GM23248 (cell line): ENCODE data around the gene ACSS2. TPM values are rescaled to one million over a fixed set of nuclear protein-coding genes. Genes with fewer than 3 reads are reported as not detected.

Experiments used
- DNase-seq: peaks from one replicate; pipeline ENCODE4 v3.0.0-alpha.2; 2015
- H2AFZ ChIP-seq: fragments of 200-600 bp; sonication (generic); 2 replicates; pipeline ENCODE4 v1.6.1; 2016; ENCODE audit warnings: antibody characterized with exemption
- H3F3A ChIP-seq: fragments of 200-600 bp; sonication (generic); 2 replicates; pipeline ENCODE4 v1.6.1; 2016; ENCODE audit warnings: mild to moderate bottlenecking, antibody characterized with exemption, mixed run types; ENCODE audit not compliant: insufficient read depth
- H3K27ac ChIP-seq: fragments of 200-600 bp; sonication (generic); 2 replicates; pipeline ENCODE4 v1.5.1; 2016; ENCODE audit warnings: mild to moderate bottlenecking
- H3K27me3 ChIP-seq: fragments of 200-600 bp; sonication (generic); replicated peaks from 2 replicates; pipeline ENCODE4 v1.6.1; 2016; ENCODE audit warnings: mild to moderate bottlenecking; ENCODE audit not compliant: insufficient read depth
- H3K36me3 ChIP-seq: fragments of 200-600 bp; sonication (generic); 2 replicates; pipeline ENCODE4 v1.6.1; 2016; ENCODE audit warnings: low read depth, mild to moderate bottlenecking
- H3K4me1 ChIP-seq: fragments of 200-600 bp; sonication (generic); 2 replicates; pipeline ENCODE4 v1.6.1; 2016; ENCODE audit warnings: mild to moderate bottlenecking; ENCODE audit not compliant: insufficient read depth
- H3K4me2 ChIP-seq: fragments of 200-600 bp; sonication (generic); one replicate; pipeline ENCODE4 v1.6.1; 2016; ENCODE audit warnings: mild to moderate bottlenecking; ENCODE audit not compliant: unreplicated experiment
- H3K4me3 ChIP-seq: fragments of 200-600 bp; sonication (generic); 2 replicates; pipeline ENCODE4 v1.5.1; 2016; ENCODE audit warnings: mild to moderate bottlenecking
- H3K79me2 ChIP-seq: fragments of 200-600 bp; sonication (generic); 2 replicates; pipeline ENCODE4 v1.6.1; 2016; ENCODE audit warnings: mild to moderate bottlenecking; ENCODE audit not compliant: insufficient read depth
- H3K9ac ChIP-seq: fragments of 200-600 bp; sonication (generic); 2 replicates; pipeline ENCODE4 v1.6.1; 2016; ENCODE audit warnings: mild to moderate bottlenecking
- H3K9me2 ChIP-seq: fragments of 200-600 bp; sonication (generic); 2 replicates; pipeline ENCODE4 v1.6.1; 2016; ENCODE audit warnings: mixed run types, mild to moderate bottlenecking, moderate library complexity; ENCODE audit not compliant: insufficient read depth
- H3K9me3 ChIP-seq: fragments of 200-600 bp; sonication (generic); one replicate; pipeline ENCODE4 v1.6.1; 2017; ENCODE audit warnings: low read depth
- H4K20me1 ChIP-seq: fragments of 200-600 bp; sonication (generic); 2 replicates; pipeline ENCODE4 v1.6.0; 2016; ENCODE audit not compliant: insufficient read depth
- EZH2 ChIP-seq: fragments of 200-600 bp; sonication (generic); IDR thresholded peaks from 2 replicates; pipeline ENCODE4 v1.6.1; 2018; ENCODE audit warnings: antibody characterized with exemption, mild to moderate bottlenecking; ENCODE audit not compliant: insufficient read depth, poor library complexity, severe bottlenecking
- EZH2phosphoT487 ChIP-seq: fragments of 200-600 bp; sonication (generic); IDR thresholded peaks from 2 replicates; pipeline ENCODE4 v1.6.1; 2018; ENCODE audit warnings: antibody characterized with exemption, moderate library complexity, mild to moderate bottlenecking, low read depth; ENCODE audit not compliant: insufficient read depth
- WGBS, 2 experiments: methylation state at CpG; one replicate each; pipeline ENCODE4 v1.1.6; 2015 to 2017; ENCODE audit warnings: low lambda C conversion rate in 2 of 2, low coverage in 1 of 2; ENCODE audit errors: missing lambda C conversion rate in 2 of 2; 5-methylcytosine and 5-hydroxymethylcytosine counted together
- in situ Hi-C: fragments of 300-500 bp; cut with MboI; formaldehyde crosslinking; loops from 2 replicates; pipeline ENCODE4 v1.15.0; 2020
- polyA plus RNA-seq: library from polyadenylated mRNA; unstranded; fragments of >200 nt; fragmentation: Nextera tagmentation; extraction: Ambion mirVana; gene quantifications from 2 replicates; pipeline ENCODE4 v1.2.1, GENCODE V29; 2016
- total RNA-seq: library from RNA; depleted of rRNA; stranded (reverse); fragments of >200 nt; shearing (Covaris generic); gene quantifications from 2 replicates; pipeline ENCODE4 v1.2.3, GENCODE V29; 2014

Gene ACSS2
- total and polyA plus RNA-seq, 2 experiments from 2014 or later, result 14.3 to 33.3 TPM

DNA sequence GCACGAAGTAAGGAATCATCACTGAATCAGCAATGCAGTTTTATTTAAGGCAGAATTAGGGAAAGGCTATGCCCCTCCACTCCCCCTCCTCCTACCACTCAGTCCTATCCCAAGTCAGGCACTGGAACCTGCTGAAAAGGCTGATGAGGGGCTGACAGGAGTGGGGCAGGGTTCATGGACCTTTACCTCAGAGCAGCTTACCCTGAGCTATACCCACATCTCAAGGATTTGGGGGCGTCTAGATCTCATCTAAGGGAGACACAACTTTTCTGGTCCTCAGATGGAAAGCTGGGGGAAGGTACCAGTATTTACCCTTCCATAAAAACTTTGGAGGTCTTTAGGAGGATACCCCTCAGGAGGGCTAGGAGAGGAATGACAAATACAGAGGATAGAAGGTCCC is 52.0 kb downstream of the ACSS2 start:
- peaks cover 17% of the 10 kb centered on the region for H3F3A ChIP-seq
- in situ Hi-C loops, result no loop called here
- peaks cover 11% of the 10 kb centered on the region for H3K4me1 ChIP-seq
- no peak for DNase-seq
- H3K36me3 ChIP-seq, result peaks cover 13% of the 10 kb centered on the region
- no peak overlapping the region for H3K4me2 ChIP-seq
- H3K9ac ChIP-seq, result no peak overlapping the region
- H3K79me2 ChIP-seq, result no peaks in the 10 kb centered on the region
- H3K27me3 ChIP-seq, result no peaks in the 10 kb centered on the region
- H3K9me2 ChIP-seq, result no peaks in the 10 kb centered on the region
- H3K27ac ChIP-seq, result peak overlapping the region; percentile 26; the same call in 1 of the 2 replicates
- H2AFZ ChIP-seq, result no peak overlapping the region
- WGBS, 2 experiments, result 88 to 95% methylated on average over 2 of the region's 2 CpGs
- H3K9me3 ChIP-seq, result no peaks in the 10 kb centered on the region
- no peaks in the 10 kb centered on the region for H4K20me1 ChIP-seq
- TF ChIP-seq EZH2 (no peak), EZH2phosphoT487 (no peak)
- H3K4me3 ChIP-seq, result no peak overlapping the region

DNA sequence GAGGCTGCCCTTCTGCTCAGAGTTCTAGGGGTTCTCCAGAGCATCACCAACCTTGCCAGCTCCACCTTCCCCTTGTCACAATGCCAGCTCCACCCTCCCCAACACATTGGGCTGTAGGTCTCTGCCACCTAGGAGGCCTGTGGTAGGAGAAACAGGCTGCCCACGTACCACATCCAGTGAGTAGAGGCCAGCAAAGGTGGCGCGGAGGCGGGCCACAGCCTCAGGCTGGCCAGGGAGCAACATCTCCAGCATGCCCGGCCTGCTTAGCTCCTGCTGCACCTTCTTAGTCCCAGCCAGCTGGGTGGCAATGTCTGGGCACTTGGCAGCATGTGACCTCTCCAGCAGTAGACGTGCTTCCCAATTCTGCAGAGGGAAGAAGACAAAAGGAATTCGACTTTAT is 55.4 kb downstream of the ACSS2 start:
- Histone ChIP-seq H3K4me1 (peaks cover 9% of the 10 kb centered on the region; the same call in 1 of the 2 replicates), H3K4me2 (no peak overlapping the region), H2AFZ (no peak overlapping the region), H4K20me1 (no peaks in the 10 kb centered on the region), H3F3A (peaks cover 15% of the 10 kb centered on the region; the same call in 1 of the 2 replicates), H3K9ac (no peak overlapping the region), H3K79me2 (no peaks in the 10 kb centered on the region), H3K27me3 (no peaks in the 10 kb centered on the region), H3K4me3 (no peak overlapping the region), H3K27ac (no peak overlapping the region), H3K9me3 (no peaks in the 10 kb centered on the region), H3K36me3 (peaks cover under 1% of the 10 kb centered on the region; the same call in 1 of the 2 replicates), H3K9me2 (no peaks in the 10 kb centered on the region)
- DNase-seq, result no peak
- no peak for TF ChIP-seq EZH2
- no peak for TF ChIP-seq EZH2phosphoT487
- in situ Hi-C loops, result no loop called here
- WGBS, 2 experiments, result 85 to 91% methylated on average over 7 of the region's 7 CpGs

DNA sequence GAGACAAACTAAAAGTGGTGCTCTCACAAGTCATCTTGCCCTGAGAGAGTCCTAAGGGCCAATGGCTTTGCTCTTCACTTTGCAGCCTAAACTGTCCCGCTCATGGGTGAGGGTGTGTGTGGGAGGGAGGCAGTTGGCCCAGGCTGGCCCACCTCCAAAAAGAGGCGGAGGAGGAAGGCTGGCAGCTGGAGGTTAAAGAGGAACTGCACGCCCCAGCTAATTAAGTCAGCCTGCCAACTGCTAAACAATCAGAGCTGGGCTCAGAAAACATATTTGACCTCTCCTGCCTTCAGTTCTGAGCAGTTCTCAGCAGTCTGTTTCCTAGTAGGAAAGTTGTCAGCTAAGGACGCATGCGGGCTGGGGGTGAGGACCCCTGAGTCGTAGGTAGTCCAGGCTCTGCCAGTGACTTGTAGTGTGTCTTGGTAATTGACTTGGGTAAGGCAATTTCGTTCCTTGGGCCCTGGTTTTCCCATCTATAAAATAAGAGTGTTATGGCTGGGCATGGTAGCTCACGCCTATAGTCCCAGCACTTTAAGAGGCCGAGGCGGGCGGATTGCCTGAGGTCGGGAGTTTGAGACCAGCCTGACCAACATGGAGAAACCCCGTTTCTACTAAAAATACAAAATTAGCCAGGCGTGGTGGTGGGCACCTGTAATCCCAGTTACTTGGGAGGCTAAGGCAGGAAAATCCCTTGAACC is 62.2 kb downstream of the ACSS2 start:
- Histone ChIP-seq H3K9me2 (no peaks in the 10 kb centered on the region), H3K4me1 (no peaks in the 10 kb centered on the region), H3K4me2 (no peak overlapping the region), H3K27me3 (no peaks in the 10 kb centered on the region), H2AFZ (no peak overlapping the region), H3K9me3 (no peaks in the 10 kb centered on the region), H3F3A (no peaks in the 10 kb centered on the region; the same call in 1 of the 2 replicates), H3K4me3 (no peak overlapping the region), H4K20me1 (no peaks in the 10 kb centered on the region), H3K9ac (no peak overlapping the region), H3K79me2 (no peaks in the 10 kb centered on the region), H3K36me3 (peaks cover 20% of the 10 kb centered on the region; the same call in 1 of the 2 replicates), H3K27ac (no peak overlapping the region)
- in situ Hi-C loops, result no loop called here
- WGBS, 2 experiments, result 63 to 68% methylated on average over 14 of the region's 14 CpGs
- TF ChIP-seq EZH2 (no peak), EZH2phosphoT487 (no peak)
- no peak for DNase-seq

DNA sequence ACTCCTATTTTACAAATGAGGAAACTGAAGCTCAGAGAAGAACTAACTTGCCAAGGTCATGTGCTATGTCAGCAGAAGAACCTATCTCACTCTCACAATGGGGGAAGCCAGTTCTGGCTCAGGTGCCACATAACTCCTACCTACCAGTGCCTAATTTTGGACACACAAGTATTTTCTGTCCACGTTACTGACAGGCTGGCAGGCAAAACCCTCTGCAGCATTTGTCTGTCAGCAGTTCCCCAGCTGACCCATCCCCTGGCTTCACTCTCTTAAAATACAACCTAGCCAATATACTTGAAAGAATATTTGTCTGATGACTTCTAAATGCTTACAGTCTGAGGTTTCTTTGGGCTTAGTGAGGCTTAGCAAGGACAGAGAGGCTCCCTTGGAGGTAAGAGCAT is 63.7 kb downstream of the ACSS2 start:
- H4K20me1 ChIP-seq, result no peaks in the 10 kb centered on the region
- H3K9ac ChIP-seq, result no peak overlapping the region
- H3K4me2 ChIP-seq, result no peak overlapping the region
- no peaks in the 10 kb centered on the region for H3K4me1 ChIP-seq
- no peak overlapping the region for H3K27ac ChIP-seq
- no peaks in the 10 kb centered on the region for H3K9me3 ChIP-seq
- peaks cover 20% of the 10 kb centered on the region; the same call in 1 of the 2 replicates for H3K36me3 ChIP-seq
- H3K79me2 ChIP-seq, result no peaks in the 10 kb centered on the region
- no peak for DNase-seq
- TF ChIP-seq EZH2phosphoT487 (no peak), EZH2 (no peak)
- no peaks in the 10 kb centered on the region; the same call in 1 of the 2 replicates for H3F3A ChIP-seq
- no peaks in the 10 kb centered on the region for H3K27me3 ChIP-seq
- in situ Hi-C loops, result no loop called here
- no peaks in the 10 kb centered on the region for H3K9me2 ChIP-seq
- no peak overlapping the region for H3K4me3 ChIP-seq
- 88 to 100% methylated on average over 1 of the region's 1 CpG for WGBS, 2 experiments
- no peak overlapping the region for H2AFZ ChIP-seq
